ENCODE measurements around the gene FAM229A. TPM values are rescaled to one million over a fixed set of nuclear protein-coding genes. Genes with fewer than 3 reads are reported as not detected.
A peak's percentile ranks its signal among the peaks of the same experiment; 100 is the strongest.

FAM229A gene
- total RNA-seq, 3 donors from 2014 or later (not counting 1 experiment from before 2014, with no cell fraction given): 18.3 to 23.5 (median 21.0) TPM

DNA sequence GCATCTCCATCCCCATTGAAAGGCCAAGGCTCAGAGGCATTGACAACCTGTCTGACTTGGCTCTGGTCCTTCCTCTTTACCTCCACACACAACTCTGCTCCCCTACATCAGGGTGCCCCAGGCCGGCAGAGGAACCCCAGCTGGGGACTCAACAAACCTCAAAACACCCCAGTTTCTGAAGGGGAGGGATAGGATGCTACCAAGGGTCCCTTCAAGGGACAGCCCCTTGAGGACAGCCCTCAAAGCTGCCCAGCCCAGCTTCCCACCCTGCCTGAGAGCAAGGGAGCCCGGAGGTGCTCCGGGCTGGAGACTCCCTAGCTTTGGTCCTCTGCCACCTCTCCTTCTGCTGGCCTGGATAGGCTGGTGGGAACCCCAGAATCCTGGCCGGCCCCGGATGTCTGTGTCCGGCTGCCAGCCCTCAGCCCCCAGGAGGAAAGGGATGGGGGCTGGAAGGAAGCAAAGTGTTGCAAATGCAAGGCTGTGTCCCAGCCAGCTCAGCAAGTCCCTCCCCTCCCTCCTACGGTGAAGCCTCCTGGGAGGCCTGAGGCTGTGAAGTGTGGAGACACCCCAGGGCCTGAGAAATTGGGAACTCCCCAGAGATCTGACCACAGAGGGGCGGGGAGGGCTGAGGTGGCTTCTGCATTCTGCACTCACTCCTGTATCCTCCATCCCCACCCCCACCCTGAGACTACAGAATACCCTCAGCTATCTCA is 25.2 kb downstream of the FAM229A start:
- peak; percentile 75 to 85 (median 76) for ATAC-seq
- Mint-ChIP-seq H3K27ac (peak overlapping the region; percentile 19 to 87), H3K27me3 (ENCODE audit: low read depth in 2 of 2) (peaks cover 0 to 3% of the 10 kb centered on the region in 2 donors), H3K36me3 (no peaks in the 10 kb centered on the region), H3K4me1 (peaks cover 19 to 47% of the 10 kb centered on the region in 2 donors), H3K9me3 (no peaks in the 10 kb centered on the region), H3K4me3 (peak overlapping the region; percentile 69)
- TF ChIP-seq, protein P1, sequence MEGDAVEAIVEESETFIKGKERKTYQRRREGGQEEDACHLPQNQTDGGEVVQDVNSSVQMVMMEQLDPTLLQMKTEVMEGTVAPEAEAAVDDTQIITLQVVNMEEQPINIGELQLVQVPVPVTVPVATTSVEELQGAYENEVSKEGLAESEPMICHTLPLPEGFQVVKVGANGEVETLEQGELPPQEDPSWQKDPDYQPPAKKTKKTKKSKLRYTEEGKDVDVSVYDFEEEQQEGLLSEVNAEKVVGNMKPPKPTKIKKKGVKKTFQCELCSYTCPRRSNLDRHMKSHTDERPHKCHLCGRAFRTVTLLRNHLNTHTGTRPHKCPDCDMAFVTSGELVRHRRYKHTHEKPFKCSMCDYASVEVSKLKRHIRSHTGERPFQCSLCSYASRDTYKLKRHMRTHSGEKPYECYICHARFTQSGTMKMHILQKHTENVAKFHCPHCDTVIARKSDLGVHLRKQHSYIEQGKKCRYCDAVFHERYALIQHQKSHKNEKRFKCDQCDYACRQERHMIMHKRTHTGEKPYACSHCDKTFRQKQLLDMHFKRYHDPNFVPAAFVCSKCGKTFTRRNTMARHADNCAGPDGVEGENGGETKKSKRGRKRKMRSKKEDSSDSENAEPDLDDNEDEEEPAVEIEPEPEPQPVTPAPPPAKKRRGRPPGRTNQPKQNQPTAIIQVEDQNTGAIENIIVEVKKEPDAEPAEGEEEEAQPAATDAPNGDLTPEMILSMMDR (IDR thresholded peaks at IDR 0.05): no peak
- intact Hi-C loops (cut with micrococcal nuclease): loop anchor here (1.0 to 5.0 kb wide), 2 partner anchors 14 to 115 kb away; partner anchors contain the start of genes EIF3I and TMEM234
- Histone ChIP-seq H3K4me1 (ENCODE audit: control insufficient read depth, insufficient read depth, low read length) (peaks cover 48% of the 10 kb centered on the region), H3K4me3 (ENCODE audit: low read length) (no peak overlapping the region), H3K27ac (ENCODE audit: low read length) (no peak overlapping the region), H3K9me3 (ENCODE audit: control insufficient read depth, insufficient read depth, low read length) (no peaks in the 10 kb centered on the region), H3K27me3 (ENCODE audit: control insufficient read depth, insufficient read depth, low read length) (no peaks in the 10 kb centered on the region), H3K36me3 (ENCODE audit: control insufficient read depth, insufficient read depth, low read length) (peaks cover 19% of the 10 kb centered on the region)
- peak; percentile 67 to 87 for DNase-seq
- 28% methylated on average over 8 of the region's 8 CpGs for WGBS (ENCODE audit: insufficient coverage)

DNA sequence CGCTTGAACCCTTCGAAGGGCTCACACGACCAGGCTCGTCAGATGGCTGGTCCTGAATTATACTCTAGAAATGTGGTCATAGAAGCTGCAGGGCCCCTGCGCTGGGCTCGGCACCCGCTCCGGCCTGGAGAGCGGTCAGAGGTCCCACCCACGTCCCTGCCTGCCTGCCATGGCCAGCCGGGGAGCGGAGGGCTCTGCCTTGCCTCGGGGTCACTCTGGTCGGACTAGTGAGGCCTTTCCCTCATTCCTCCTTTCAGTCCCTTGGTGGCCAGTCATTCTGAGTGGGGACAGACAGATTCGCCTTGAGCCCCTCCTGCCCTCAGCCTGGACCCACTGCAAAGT is 25.7 kb downstream of the FAM229A start:
- H3K36me3 Mint-ChIP-seq: peaks cover 1% of the 10 kb centered on the region
- peaks cover 0 to 3% of the 10 kb centered on the region in 2 donors for H3K27me3 Mint-ChIP-seq (ENCODE audit: low read depth in 2 of 2)
- Histone ChIP-seq H3K4me3 (ENCODE audit: low read length) (peak overlapping the region; percentile 1), H3K4me1 (ENCODE audit: control insufficient read depth, insufficient read depth, low read length) (peaks cover 48% of the 10 kb centered on the region), H3K27ac (ENCODE audit: low read length) (no peak overlapping the region), H3K27me3 (ENCODE audit: control insufficient read depth, insufficient read depth, low read length) (no peaks in the 10 kb centered on the region), H3K9me3 (ENCODE audit: control insufficient read depth, insufficient read depth, low read length) (no peaks in the 10 kb centered on the region), H3K36me3 (ENCODE audit: control insufficient read depth, insufficient read depth, low read length) (peaks cover 24% of the 10 kb centered on the region)
- intact Hi-C loops (cut with micrococcal nuclease): loop anchor here (5.0 kb wide), 1 partner anchor 114 kb away; the partner anchor contains the start of genes EIF3I and TMEM234
- H3K4me3 Mint-ChIP-seq: peak overlapping the region; percentile 69
- H3K9me3 Mint-ChIP-seq: no peaks in the 10 kb centered on the region
- TF ChIP-seq, protein P1 (IDR thresholded peaks at IDR 0.05): no peak
- 48% methylated on average over 15 of the region's 15 CpGs for WGBS (ENCODE audit: insufficient coverage)
- H3K4me1 Mint-ChIP-seq: peaks cover 19 to 47% of the 10 kb centered on the region in 2 donors
- peak overlapping the region in 1 of 2 donors; percentile 87 for H3K27ac Mint-ChIP-seq
- DNase-seq (no peak), ATAC-seq (no peak)

DNA sequence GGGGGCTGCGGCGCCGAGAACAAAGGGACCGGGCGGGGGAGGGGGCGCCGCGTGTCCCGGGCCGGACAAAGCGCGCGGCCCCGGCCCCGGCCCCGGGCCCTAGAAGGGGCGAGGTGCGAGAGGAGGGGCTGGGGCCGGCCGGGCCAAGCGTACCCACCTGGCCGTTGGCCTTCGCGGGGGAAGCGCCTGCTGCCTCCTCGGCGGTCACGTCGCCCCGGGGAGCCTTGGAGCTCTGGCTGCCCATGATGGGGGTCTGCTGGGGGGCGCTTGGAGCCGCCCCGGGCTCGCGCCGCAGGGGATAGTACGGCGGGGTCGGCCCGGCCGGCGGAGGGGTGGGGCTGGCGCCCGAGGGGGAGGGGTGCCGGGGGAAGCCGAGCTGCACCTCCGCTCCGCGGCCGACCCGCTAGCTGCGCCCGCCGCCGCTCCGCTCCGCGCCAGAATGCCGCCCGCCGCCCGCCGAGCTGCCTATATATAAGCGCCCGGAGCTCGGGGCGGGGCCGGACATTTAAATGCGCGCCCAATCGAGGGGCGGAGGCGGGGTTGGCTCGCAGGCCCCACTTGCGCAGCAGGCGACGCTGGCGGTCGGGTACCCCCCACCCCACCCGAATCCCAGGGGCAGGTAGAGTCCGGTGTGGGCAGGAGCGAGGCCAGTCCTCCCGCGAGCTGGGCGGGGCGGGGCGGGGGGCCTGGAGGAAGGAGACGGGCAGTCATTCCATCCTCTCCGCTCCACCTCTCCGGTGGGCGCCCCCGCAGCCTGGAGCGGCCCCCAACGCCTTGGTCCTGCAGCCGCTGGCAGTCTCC is 26.3 kb downstream of the FAM229A start, which contains the start of gene MARCKSL1:
Gene MARCKSL1 (minus strand): TSS at position 444 of the 801 bp plus-strand sequence. CDS start 200 bp downstream, at position 244.
- TF ChIP-seq, protein P1 (IDR thresholded peaks at IDR 0.05): no peak
- DNase-seq: peak; percentile 85 to 90
- 1% methylated on average over 95 of the region's 95 CpGs for WGBS (ENCODE audit: insufficient coverage)
- Mint-ChIP-seq H3K4me3 (peak within 1 kb of the TSS; percentile 88), H3K4me1 (peaks cover 24 to 49% of the 10 kb centered on the region in 2 donors), H3K27me3 (ENCODE audit: low read depth in 2 of 2) (peaks cover 0 to 3% of the 10 kb centered on the region in 2 donors), H3K36me3 (peaks cover 7% of the 10 kb centered on the region), H3K27ac (peak within 1 kb of the TSS; percentile 43 to 87), H3K9me3 (no peaks in the 10 kb centered on the region)
- peak; percentile 54 to 66 (median 62) for ATAC-seq
- H3K4me3 ChIP-seq (ENCODE audit: low read length): peak within 1 kb of the TSS; percentile 36
- H3K9me3 ChIP-seq (ENCODE audit: control insufficient read depth, insufficient read depth, low read length): no peaks in the 10 kb centered on the region
- intact Hi-C loops (cut with micrococcal nuclease): loop anchor here (1.0 to 5.0 kb wide), 4 partner anchors 36 to 114 kb away; partner anchors contain the start of genes BSDC1, EIF3I and TMEM234
- H3K27me3 ChIP-seq (ENCODE audit: control insufficient read depth, insufficient read depth, low read length): no peaks in the 10 kb centered on the region
- no peak within 1 kb of the TSS for H3K27ac ChIP-seq (ENCODE audit: low read length)
- H3K4me1 ChIP-seq (ENCODE audit: control insufficient read depth, insufficient read depth, low read length): peaks cover 48% of the 10 kb centered on the region
- H3K36me3 ChIP-seq (ENCODE audit: control insufficient read depth, insufficient read depth, low read length): peaks cover 30% of the 10 kb centered on the region

All from natural killer cell (primary cell).